ENCODE measurements around the gene LRRC7. TPM values are rescaled to one million over a fixed set of nuclear protein-coding genes. Genes with fewer than 3 reads are reported as not detected.
A peak's percentile ranks its signal among the peaks of the same experiment; 100 is the strongest.

The LRRC7 gene
- total RNA-seq, 6 experiments from 2014 or later = 0.09 to 0.33 (median 0.23) TPM

DNA sequence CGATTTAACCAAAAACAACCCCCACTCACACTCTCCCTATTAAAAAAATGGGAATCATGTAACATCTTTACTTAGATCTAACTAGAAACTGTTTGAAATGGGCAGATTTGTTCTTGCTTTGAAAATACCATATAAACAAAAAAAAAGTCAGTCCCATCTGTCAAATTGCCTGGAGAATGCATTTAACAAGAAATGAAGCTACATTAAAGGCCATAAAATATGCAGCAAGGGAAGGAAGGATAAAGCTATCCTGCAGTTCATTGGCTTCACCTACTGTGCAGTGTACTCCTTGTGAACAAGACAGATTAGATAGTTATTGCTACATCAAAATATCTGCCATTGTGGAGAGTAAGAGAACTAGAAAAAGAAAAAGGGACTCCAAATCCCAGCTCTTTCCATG is 160.5 kb downstream of the LRRC7 start:
- H3K27me3 Mint-ChIP-seq (ENCODE audit: insufficient read depth) = no peaks in the 10 kb centered on the region; the same call in 1 of the 2 replicates
- H3K4me1 Mint-ChIP-seq (ENCODE audit: low read depth) = no peaks in the 10 kb centered on the region
- peaks cover 14% of the 10 kb centered on the region for H3K9me3 Mint-ChIP-seq
- H3K36me3 Mint-ChIP-seq (ENCODE audit: low read depth) = no peaks in the 10 kb centered on the region
- no peak overlapping the region for H3K4me3 Mint-ChIP-seq
- no peak overlapping the region for H3K27ac Mint-ChIP-seq
- DNase-seq = no peak
- TF ChIP-seq, protein P1, sequence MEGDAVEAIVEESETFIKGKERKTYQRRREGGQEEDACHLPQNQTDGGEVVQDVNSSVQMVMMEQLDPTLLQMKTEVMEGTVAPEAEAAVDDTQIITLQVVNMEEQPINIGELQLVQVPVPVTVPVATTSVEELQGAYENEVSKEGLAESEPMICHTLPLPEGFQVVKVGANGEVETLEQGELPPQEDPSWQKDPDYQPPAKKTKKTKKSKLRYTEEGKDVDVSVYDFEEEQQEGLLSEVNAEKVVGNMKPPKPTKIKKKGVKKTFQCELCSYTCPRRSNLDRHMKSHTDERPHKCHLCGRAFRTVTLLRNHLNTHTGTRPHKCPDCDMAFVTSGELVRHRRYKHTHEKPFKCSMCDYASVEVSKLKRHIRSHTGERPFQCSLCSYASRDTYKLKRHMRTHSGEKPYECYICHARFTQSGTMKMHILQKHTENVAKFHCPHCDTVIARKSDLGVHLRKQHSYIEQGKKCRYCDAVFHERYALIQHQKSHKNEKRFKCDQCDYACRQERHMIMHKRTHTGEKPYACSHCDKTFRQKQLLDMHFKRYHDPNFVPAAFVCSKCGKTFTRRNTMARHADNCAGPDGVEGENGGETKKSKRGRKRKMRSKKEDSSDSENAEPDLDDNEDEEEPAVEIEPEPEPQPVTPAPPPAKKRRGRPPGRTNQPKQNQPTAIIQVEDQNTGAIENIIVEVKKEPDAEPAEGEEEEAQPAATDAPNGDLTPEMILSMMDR (IDR thresholded peaks at IDR 0.05) = no peak

- Mint-ChIP-seq H3K4me1 (ENCODE audit: low read depth) (no peaks in the 10 kb centered on the region), H3K36me3 (ENCODE audit: low read depth) (no peaks in the 10 kb centered on the region), H3K27me3 (ENCODE audit: insufficient read depth) (no peaks in the 10 kb centered on the region; the same call in 1 of the 2 replicates), H3K9me3 (peaks cover 6% of the 10 kb centered on the region), H3K27ac (no peak overlapping the region), H3K4me3 (no peak overlapping the region)
- no peak for DNase-seq
- TF ChIP-seq, protein P1 (IDR thresholded peaks at IDR 0.05) = no peak
Measured at GRCh38 chr1:69733061-69733460, 165.3 kb downstream of the LRRC7 start.

DNA sequence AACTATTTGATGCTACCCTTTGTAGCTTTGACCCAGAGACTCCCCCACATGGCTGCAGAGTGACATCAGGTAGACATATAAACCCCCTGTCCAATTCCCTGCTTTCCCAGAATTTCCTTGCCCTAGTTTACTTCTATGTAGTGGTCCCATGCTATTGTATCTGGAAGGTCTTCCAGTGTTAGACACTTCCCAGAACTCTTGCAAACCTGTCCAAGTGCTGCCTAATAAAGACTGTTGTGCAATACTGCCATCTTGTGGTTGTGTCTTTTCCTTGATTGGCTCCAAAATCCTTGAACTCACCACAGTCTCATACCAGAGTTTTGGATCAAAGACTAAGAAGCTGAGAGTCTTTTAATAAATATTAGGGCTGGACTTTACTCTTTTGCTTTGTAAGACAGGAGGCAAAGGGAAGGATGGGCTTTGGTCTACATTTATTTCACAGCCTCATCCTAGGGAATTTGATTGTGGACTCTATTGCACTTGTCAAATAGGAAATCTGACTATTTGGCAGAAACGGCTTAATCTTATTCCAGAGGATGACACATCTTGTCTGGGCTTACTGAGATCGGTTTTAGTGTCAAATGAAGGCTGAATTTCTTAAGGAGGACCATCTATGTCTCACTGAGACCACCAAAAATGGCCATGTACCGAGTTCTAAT is 169.9 kb downstream of the LRRC7 start:
- Mint-ChIP-seq H3K27me3 (ENCODE audit: insufficient read depth) (no peaks in the 10 kb centered on the region), H3K27ac (no peak overlapping the region), H3K36me3 (ENCODE audit: low read depth) (no peaks in the 10 kb centered on the region), H3K4me1 (ENCODE audit: low read depth) (no peaks in the 10 kb centered on the region), H3K9me3 (no peaks in the 10 kb centered on the region), H3K4me3 (no peak overlapping the region)
- peak; percentile 55 for DNase-seq
- TF ChIP-seq, protein P1 (IDR thresholded peaks at IDR 0.05) = peak; percentile 84

DNA sequence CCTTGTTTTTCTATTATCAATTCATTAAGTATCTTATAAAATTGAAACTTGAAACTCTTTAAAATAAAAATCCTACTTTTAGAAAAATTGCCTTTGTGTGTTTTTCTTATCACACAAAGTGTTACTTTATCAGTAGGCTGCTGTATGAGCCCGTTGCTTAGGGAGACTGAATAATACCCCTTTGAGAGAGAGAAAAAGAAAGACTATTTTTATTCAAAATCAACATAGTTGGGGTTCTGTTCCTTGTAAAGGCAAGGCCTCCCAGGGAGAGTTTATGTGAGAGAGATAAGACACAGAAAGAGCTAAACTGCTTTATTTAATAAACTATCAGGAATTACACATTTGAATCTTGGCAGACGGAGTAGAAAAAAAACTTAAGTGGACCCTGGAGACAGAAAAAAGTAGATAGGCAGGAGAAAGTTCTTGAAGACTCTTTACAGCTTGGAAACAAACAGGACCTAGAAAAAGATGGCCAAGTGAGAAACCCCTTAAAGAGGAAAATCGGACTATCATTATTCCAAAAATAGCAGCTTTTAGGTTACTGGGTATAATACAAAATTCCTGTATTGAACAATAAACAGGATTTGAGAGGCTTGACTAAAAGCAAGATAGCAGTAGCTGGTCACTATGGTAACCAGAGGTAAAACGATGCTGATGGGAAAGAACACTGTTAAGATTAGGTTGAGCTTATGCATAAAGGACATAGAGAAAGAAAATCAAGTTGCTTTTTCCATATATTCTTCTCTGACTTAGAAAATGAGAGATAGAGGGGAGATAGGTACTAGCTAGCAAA is 170.9 kb downstream of the LRRC7 start:
- H3K9me3 Mint-ChIP-seq = no peaks in the 10 kb centered on the region
- no peaks in the 10 kb centered on the region for H3K4me1 Mint-ChIP-seq (ENCODE audit: low read depth)
- H3K36me3 Mint-ChIP-seq (ENCODE audit: low read depth) = no peaks in the 10 kb centered on the region
- DNase-seq = no peak
- no peak overlapping the region for H3K4me3 Mint-ChIP-seq
- no peak overlapping the region for H3K27ac Mint-ChIP-seq
- TF ChIP-seq, protein P1 (IDR thresholded peaks at IDR 0.05) = no peak
- no peaks in the 10 kb centered on the region for H3K27me3 Mint-ChIP-seq (ENCODE audit: insufficient read depth)

DNA sequence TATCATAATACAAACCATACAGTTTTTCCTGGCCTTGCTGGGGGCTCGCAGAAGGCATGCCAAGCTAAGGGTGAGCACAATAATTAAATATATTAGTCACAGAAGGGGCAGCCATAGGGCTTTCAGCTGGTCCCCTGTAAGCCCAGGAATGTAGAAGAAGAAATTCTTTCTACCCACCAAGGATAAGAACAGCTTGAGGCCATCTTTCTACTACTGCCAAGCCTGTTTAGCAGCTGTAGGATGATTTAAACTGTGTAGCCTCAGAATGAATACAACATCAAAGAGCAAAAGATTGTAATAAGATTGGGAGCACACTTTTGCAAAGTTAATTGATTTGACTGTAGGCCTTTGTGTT is 171.5 kb downstream of the LRRC7 start:
- Mint-ChIP-seq H3K27ac (no peak overlapping the region), H3K4me3 (no peak overlapping the region), H3K36me3 (ENCODE audit: low read depth) (no peaks in the 10 kb centered on the region), H3K4me1 (ENCODE audit: low read depth) (no peaks in the 10 kb centered on the region), H3K9me3 (no peaks in the 10 kb centered on the region), H3K27me3 (ENCODE audit: insufficient read depth) (no peaks in the 10 kb centered on the region)
- no peak for DNase-seq
- TF ChIP-seq, protein P1 (IDR thresholded peaks at IDR 0.05) = no peak
